NCI-H345 (cell line): ENCODE results near the gene SAMD4A.

Experiments used
- DNase-seq: peaks from one replicate; lab custom pipeline; 2025; lab: John Stamatoyannopoulos, UW

Gene SAMD4A

DNA sequence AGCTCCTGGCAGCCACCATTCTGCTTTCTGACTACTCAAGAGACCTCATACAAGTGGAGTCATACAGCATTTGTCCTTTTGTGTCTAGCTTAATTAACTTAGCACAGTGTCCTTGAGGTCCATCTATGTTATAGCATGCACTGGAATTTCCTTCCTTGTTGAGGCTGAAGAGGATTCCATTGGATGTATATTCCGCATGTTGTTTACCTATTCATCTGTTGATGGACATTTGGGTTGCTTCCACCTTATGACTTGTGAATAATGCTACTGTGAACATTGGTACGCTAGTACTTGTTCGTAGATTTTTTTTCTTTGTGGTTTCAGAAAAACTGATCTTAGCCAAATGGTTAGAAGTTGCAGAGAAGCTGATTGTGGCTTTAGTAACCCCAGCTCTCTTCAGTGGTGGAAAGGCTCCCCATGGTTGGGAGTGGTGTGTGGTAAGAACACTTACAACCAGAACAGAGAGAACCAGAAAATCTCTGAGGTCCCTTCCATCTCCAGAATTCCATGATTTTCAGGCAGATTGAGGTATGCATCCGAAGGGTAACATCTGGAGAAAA is 118.4 kb downstream of the SAMD4A start:
- no peak for DNase-seq

DNA sequence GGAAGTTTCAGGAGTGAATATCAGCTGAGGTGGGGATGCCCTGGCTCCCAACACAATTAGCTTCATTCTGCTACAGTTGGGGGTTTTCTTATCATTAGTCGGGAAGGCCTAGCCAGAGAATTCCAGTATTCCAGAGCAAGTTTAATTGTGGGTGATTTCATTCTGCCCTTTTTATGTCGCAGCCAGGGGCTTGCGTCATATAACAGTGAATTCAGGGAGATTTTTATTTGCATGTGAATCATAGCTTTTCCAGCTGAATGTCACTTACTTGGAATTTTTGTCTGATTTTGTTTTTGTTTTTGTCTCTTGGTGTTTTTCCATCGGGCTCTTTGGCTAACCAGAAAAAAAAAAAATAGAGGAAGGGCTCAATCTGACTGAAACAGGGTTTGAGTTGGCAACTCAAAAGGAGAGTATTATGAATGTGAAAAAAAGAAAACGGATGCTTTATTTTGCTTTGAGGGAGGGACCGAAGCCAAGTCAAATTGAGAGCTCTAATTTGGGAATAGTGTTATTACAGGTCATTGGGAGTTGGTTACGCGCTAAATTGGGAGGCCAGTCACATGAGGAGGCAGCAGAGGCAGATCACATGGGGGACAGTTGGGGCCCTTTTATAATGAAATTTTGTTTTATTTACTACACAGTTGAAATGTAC is 119.4 kb downstream of the SAMD4A start:
- no peak for DNase-seq

DNA sequence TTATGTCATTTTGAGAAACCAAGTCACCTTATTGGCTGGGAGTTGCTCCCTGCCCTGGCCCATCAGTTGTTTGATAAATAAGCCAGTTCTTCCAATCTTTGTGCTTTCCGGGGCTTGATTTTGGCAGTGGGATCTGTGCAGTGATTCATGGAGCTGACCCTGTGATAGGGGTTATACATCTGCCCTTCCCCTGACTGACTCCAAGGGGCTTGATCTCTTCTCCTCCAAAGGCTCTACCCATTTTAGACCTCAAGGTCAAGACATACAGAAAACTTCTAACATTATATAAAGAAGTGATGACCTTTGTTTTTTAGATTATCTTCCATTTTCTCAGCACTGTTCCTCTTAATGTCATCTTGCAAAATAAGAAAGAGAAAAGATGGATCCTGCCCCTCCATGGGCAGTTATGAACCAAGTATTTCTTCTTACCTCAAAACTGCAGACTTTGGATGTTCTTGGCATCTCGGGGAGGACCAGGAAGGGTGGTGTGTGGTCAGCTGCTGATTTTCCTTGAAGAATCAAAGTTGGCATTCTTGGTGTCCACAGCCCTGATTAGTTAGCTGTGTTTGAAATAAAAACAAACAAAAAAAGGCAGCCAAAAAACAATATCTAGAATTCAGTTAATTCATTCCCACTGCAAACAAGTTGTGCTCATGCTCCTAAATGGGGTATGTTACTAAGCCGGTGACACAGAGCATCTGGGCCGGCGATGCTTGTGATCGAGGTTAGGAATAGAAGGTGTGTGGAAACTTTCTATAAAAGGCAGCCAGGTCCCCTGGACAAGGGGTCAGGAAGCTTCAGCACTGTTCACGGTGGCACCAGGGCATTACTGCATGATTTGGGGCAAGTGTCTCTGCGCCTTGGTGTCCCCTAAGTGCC is 120.2 kb downstream of the SAMD4A start:
- no peak for DNase-seq

DNA sequence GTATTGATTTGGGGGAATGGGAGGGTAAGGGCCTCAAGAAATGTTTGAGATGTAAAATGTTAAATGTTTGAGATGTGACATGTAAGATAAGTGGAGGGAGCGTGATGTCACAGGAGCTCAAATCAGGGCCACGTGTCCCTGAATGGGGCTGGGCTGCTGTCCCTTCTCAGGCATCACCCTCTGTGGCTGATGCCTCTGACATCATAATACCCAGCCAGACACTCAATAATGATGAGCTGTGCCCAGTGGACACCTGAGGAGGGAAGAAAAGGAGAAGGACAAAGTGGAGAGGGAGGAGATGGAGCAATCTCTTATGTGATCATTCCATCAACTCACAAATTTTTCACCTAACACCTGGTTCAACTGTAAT is 120.8 kb downstream of the SAMD4A start:
- DNase-seq: no peak

DNA sequence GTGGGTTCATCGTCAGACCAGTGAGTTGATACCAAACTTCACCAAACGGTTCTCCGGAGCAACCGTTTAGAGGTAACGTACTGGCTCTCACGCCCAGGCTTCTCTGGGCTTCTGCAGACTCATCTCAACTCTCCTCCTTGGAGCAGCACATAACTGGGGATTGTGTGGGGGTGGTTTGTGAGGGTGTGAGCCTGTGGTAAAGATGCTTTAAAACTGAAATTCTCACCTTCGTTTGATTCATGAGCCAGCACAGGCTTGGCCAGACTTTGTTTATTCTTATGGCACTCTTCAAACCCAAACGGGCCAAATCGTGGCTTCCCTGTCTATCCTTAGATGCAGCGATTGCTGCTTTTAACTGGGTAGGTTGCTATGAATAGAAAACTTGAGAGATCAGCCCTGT is 121.3 kb downstream of the SAMD4A start:
- no peak for DNase-seq

DNA sequence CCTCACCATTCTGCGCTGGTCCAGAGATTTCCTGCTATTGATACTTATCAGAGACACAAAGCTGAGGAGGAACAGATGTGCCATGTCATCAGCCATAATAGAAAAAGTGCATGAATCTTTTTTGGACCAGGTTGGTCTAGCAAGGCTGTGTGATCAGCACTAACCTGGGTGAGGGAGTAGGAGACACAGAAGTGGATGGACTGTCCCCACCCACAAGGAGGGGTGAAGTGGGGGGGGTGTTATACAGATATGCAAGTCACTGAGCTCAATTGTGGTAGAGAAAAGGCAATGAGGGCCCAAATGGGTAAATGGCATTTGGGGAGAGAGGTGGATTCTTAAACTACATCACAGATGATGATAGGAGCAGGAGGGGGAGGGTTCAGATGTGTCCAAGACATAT is 123.0 kb downstream of the SAMD4A start:
- no peak for DNase-seq

DNA sequence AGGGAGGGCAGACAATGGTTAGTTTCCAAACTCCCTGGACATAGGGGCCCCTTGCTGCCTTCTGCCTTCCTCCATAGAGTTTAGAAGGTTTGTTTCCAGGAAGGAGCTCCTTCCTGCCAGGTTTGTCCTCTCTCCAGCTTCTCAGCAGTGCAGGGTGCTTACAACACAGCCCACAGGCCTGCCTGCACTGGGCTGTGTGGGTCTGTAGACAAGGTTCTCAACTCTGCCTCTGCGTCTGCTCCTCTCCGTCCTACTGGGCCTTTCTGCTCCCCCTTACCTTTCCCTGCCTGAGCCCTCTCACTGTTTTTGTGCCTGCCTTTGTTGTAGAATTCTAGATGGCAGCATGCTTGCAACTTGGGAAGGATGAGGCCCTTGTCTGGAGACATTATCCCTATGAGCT is 124.0 kb downstream of the SAMD4A start:
- no peak for DNase-seq

DNA sequence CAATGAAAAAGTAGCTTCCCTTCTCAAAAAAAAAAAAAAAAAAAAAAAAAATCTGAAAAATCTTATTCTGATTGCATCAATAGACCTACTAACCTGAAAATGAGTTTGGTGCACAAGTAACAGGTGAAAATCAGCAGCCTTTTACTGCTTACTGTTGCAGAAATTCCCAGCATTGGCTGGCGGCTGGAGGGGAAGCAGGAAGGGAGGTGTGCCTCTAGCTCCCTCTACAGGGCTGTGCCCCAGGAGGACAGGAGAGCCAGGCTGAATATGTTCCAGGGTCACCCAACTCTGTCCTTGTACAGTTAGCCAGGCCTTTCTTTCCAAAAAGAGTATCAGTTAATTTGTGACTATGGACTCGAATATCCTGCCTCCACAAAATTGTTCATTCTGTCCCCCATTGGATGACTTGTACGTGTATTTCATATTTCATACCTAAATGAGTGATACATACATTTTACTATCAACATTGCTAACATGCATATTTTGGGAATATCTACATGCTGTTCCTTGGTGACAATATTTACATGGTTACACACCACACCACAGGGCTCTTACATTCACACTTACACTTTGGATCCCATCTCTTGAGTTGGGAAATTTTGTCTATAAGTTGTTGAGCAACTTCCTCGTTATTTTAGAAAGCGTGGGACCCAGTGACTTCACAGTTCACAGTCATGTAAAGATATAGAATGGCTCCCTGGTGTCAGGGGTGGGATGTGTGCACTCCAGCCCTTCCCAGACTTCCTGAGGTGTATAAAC is 124.8 kb downstream of the SAMD4A start:
- DNase-seq: peak; percentile 50

DNA sequence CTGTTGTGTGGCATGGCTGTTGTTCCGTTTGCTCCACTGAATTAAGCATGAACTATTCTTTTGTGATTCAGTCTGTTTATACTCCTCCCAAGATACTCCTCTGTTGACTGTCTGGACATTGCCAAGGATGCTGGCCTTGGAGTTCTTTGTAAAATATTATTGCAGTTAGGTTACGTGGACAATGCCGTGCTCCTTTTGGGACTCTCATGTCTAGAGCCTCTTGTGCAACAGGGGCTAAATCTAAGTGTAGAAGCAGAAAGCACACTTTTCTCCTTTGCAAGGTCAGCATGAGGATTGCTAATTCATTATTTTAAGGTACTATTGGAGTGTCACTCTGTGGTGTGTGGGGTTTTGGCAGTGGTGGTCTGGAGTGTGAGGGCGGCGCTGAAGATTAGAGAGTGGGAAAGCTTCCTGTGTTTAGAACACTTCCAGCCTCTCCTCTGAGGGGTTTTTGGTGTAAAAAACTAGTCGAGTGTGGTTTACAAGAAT is 125.4 kb downstream of the SAMD4A start:
- no peak for DNase-seq

DNA sequence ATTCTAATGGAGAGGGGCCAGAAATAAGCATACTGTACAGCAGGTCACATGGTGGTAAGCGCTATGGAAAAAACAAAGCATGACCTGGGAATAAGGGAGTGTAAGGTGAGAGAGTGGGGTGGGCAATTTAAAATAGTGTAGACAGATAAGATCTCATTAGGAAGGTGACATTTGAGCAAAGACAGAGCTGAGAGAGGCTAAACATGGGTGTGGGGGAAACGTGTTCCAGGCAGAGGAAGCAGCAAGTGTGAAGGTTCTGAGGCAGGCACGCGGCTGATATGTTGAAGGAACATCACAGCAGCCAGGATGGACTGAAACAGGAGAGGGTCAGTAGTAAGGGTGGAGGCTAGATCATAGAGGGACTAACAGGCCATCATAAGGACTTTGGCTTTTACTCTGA is 126.8 kb downstream of the SAMD4A start:
- DNase-seq: no peak

DNA sequence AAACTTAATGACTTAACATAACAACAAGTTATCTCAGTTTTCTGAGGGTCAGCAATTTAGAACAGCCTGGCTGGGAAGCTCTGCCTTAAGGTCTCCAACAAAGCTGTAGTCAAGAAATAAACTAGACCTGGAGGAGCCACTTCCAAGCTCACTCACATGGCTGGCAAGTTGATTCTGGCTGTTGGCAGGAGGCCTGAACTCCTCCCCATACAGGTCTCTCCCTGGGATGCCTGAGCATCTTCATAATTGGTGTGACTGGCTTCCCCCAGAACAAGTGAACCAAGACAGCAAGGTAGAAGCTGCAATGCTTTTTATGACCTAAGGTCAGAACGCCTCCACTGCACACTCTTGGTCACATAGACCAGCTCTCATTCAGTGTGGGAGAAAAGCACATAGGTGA is 128.3 kb downstream of the SAMD4A start:
- DNase-seq: no peak

DNA sequence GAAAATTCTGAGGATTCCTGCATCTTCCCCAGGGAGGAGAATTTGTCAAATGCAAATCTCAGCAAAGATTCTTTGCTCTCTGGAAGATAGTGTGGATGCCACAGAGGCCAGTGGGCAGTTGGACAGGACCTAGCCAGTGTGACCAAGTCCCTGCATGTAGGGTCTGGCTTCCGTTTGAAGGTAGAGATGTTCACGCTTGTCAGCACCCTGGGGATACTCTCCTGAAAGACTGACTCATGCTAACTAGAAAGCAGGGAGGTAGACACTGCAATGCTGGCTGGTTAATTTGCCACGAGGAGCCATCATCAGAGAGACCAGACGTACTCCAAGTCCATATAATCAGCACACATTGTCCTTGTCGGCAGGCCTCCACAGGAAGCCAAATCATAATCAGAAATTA is 130.1 kb downstream of the SAMD4A start:
- DNase-seq: no peak

DNA sequence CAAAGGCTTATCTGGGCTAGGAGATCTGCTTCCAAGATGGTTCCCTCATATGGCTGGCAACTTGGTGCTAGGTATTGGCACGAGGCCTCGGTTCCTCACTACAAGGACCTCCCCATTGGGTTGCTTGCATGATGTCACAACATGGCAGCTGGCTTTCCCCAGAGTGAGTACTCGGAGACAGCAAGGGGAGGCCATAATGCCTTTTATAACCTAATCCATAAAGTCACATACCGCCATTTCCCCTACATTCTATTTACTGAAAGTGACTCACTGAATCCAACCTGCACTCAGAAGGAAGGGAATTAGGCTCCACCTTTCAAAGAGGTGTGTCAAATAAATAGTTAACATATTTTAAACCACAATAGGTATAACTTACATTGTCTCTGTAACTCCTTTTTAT is 130.9 kb downstream of the SAMD4A start:
- DNase-seq: no peak

DNA sequence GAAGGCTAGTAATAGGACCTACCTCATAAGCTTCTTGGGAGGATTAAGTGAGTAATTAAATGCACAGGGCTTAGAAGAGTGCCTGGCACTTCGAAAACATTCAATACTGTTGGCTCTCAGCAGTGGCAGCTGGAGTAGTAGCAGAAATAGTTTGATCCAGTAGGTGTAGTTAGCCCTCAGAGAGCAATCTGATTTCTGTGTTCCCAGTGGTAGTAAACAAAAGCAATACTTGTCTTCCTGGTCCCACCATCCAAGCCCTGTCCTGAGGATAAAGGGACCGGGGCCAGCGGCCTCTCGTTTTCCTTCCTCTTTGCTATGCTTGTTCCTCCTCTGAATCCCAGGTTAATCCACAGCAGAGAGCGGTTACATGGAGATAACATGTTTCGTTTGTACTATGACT is 131.6 kb downstream of the SAMD4A start:
- DNase-seq: no peak

DNA sequence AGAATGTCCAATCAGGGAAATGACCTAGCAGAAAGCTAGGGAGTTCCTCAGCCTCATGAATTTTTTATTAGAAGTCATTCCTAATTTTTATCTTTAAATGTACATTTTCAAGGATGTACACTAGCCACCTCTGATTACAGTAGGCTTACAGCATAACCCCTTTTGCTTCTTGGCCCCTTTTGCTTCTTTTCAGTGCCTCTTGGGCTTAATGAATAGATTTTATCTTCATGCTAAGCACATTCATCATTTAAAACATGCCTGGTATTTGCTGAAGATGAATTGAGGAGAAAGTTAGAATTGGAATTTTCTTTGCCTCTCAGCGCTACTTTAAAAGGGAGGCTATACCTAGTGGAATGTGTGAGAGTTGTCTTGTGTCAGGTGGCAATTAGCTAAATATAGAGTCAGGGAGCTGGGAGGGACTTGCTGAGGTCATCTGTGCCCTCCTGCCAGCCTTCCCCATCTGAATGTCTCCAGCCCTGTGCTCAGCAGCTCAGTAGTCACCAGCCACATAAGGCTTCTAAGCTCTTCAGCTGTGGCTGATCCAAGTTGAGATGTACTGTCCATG is 132.1 kb downstream of the SAMD4A start:
- DNase-seq: no peak

DNA sequence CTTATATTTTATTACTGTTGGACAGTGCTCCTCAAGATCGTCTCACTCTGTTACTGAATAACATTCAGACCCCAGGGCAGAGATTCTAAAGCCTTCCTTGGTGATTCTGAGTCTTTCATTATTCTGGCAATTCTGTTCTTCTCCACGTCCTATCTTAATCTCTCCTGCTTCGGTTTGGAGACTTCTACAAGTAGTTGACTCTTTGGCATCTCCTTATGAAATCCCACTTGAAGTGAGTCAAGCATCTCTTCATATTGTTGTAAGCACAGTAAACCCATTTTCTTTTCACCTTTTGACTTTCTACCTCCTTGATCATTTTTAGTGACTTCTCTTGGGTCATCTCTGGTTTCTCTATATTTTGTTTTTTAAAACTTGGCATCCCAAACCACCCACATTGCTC is 132.8 kb downstream of the SAMD4A start:
- DNase-seq: no peak

DNA sequence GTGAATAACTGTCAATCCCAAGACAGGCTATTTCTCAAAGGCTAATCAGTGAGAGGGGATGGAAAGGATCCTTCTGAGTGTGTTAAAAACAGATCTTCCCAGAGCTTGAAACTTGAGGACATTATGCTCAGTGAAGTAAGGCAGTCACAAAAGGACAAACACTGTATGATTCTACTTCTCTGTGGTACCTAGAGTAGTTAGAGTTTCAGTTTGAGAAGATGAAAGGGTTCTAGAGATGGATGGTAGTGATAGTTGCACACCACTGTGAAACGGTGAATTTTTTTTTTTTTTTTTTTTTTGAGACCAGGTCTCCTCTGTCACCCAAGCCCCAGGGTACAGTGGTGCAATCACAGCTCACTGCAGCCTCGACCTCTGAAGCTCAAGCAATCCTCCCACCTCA is 133.8 kb downstream of the SAMD4A start:
- DNase-seq: no peak

DNA sequence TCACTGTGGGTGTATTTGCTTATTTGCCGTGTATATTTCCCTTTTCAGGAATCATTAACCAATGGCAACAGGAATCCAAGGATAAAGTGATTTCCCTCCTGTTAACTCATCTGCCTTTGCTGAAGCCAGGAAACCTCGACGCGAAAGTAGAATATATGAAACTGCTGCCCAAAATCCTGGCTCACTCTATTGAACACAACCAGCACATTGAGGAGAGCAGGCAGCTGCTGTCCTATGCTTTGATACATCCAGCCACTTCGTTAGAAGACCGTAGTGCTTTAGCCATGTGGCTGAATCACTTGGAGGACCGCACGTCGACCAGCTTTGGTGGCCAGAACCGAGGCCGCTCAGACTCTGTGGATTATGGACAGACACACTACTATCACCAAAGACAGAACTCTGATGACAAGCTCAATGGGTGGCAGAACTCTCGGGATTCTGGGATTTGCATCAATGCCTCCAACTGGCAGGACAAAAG is 135.1 kb downstream of the SAMD4A start:
- no peak for DNase-seq

DNA sequence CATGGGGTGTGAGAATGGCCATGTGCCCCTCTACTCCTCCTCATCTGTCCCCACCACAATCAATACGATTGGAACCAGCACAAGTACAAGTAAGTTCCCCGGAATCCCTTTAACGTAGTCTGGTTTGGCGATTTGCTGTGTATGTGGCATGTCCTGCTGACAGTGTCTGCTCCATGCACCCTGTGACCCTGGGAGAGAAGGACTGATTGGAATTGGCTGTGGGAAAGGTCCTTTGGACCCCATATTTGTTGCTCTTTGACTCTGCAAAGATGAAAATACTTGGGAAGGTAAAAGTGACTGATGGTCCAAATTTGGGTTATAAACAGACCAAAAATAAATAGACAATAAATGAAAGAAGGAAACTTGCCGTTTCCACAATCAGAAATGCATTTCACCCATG is 135.6 kb downstream of the SAMD4A start:
- DNase-seq: no peak

DNA sequence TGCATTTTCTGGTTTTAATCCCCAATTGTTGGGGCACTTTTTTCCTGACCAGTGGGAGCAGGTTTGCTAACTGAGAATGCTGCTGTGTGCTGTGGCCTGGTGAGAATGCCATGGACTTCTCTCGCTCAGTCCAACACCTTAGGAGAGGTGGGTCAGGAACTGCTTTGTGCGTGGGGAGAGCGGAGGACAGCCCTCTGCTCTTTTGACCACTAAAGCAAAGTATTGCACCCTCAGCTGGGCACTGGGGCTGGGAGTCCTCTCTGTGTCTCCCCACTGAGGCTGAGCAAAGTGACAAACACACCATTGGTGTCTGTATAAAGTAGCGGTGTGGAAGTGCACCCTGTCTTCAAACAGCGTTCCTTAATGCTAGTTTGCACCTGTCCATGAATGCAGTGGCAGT is 136.2 kb downstream of the SAMD4A start:
- DNase-seq: no peak

DNA sequence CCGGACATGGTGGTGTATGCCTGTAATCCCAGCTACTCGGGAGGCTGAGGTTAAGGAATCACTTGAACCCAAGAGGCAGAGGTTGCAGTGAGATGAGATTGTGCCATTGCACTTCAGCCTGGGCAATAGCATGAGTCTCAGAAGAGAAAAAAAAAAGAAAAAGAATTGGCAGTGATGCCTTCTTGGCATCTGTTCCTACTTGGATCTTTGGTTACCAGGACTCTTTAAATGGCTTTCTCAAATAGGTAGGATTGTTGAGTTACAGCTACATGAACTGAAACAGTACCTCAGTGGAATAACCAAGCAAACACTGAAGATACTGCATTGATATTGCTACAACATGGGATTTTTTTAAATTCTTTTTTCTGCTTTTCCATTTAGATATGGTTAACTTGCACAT is 136.8 kb downstream of the SAMD4A start:
- DNase-seq: no peak

DNA sequence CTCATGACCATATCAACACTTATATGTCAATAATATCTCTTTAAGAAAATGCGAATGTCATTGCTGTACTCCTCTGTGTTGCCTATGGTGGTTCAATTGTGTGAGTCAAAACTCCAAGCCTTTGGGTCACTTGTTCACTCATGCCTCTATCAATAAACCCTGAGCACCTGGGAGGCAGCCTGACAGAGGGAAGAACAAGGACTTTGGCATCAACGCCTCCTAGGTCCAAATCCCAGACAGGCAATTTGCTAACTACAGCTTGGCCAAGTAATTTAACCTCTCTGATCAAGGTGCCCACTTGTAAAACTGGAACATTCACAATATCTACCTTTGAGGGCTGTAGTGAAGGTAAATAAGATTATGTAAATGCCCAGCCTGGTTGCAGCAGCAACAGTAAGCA is 137.8 kb downstream of the SAMD4A start:
- DNase-seq: no peak
